ENCODE data around the gene SERPINB5.
A peak's percentile ranks its signal among the peaks of the same experiment; 100 is the strongest.

Gene SERPINB5

DNA sequence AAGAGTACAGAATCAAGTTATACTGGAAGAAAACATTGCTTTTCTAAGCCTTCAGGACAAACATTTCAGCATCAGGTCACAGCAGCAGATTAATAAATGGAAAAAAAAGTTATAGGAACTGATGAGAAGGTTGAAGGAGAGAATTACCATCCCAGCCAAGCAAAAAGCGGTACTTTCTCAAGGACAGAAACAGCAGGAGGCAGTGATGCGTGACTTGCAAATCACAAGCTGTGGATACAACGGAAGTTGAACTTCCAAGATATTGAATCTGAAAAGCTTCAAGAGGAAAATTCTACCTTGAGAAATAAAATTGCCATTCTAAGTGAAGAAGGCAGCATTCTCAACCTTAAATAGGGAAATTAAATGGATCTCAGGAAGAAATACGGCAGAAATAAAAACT, 46.9 kb downstream of the SERPINB5 start:
- H3K36me3 ChIP-seq (ENCODE audit: insufficient read depth, low read length), result no peaks in the 10 kb centered on the region
- no peak overlapping the region for H3K4me3 ChIP-seq
- H3K9ac ChIP-seq (ENCODE audit: insufficient read length), result no peak overlapping the region
- H3K9me3 ChIP-seq (ENCODE audit: low read depth, low read length), result no peaks in the 10 kb centered on the region
- H3K27ac ChIP-seq, result no peak overlapping the region
- DNase-seq (ENCODE audit: low read depth, low spot score), result no peak
- TF ChIP-seq POLR2AphosphoS5 (IDR thresholded peaks at IDR 0.05; ENCODE audit: borderline replicate concordance, low read depth, low read length) (no peak), EZH2 (IDR thresholded peaks at IDR 0.05) (no peak), FOXP2 (optimal IDR thresholded peaks at IDR 0.05; ENCODE audit: control extremely low read depth, extremely low read length, insufficient read depth) (no peak)

DNA sequence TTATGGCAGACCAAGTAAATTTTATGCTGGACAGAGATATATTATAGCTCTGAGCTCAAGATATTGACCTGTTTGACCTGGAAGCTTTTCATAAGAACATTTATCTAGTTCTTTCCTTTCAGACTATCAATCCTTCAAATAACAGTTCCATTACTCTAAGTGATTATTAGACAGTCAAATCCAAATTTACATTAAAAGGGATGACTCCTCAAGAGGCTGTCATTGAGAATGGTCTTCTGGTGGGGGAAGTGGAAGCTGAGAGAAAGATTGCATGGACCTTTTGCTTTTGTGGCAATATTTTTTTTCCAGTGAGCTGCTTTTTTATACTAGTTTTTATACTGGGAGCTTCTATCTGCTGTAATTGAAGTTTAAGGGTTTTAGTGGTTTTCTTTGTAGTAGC, 50.5 kb downstream of the SERPINB5 start:
- no peak overlapping the region for H3K9ac ChIP-seq (ENCODE audit: insufficient read length)
- H3K4me3 ChIP-seq, result no peak overlapping the region
- DNase-seq (ENCODE audit: low read depth, low spot score), result no peak
- H3K27ac ChIP-seq, result no peak overlapping the region
- TF ChIP-seq FOXP2 (optimal IDR thresholded peaks at IDR 0.05; ENCODE audit: control extremely low read depth, extremely low read length, insufficient read depth) (no peak), EZH2 (IDR thresholded peaks at IDR 0.05) (no peak), POLR2AphosphoS5 (IDR thresholded peaks at IDR 0.05; ENCODE audit: borderline replicate concordance, low read depth, low read length) (no peak)
- H3K9me3 ChIP-seq (ENCODE audit: low read depth, low read length), result no peaks in the 10 kb centered on the region
- H3K36me3 ChIP-seq (ENCODE audit: insufficient read depth, low read length), result no peaks in the 10 kb centered on the region

DNA sequence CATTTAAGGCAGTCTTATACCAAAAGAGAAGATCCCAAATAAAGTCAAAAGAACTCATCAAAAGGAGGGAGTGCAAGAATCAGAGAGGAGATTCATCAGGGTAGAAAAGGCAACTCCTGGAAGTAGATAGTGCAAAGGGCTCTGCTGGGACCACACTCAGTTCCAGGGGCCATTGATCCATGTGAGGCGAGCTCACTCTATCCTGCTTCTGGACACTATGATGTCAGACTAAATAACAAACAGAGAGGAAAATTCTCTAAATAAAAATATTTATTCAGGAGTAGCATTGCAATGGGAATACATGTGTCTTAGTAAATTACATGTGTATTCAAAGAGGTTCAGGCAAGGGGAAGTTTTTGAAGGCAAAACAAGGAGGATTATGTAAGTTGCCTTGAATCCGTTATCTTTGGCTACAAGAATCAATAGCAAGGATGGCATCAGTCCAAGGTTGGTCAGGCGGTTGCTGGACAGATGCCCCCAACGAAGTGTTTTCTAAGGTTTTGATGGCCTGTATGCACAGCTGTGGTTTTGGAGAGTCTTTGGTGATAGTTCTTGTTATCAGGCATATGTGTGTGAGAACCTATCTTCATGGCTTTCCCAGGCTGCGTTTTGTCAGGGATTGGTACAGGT, 52.2 kb downstream of the SERPINB5 start:
- no peak for DNase-seq (ENCODE audit: low read depth, low spot score)
- Histone ChIP-seq H3K27ac (no peak overlapping the region), H3K9ac (ENCODE audit: insufficient read length) (no peak overlapping the region), H3K9me3 (ENCODE audit: low read depth, low read length) (no peaks in the 10 kb centered on the region), H3K36me3 (ENCODE audit: insufficient read depth, low read length) (no peaks in the 10 kb centered on the region), H3K4me3 (no peak overlapping the region)
- TF ChIP-seq FOXP2 (optimal IDR thresholded peaks at IDR 0.05; ENCODE audit: control extremely low read depth, extremely low read length, insufficient read depth), result no peak
- no peak for TF ChIP-seq EZH2 (IDR thresholded peaks at IDR 0.05)
- no peak for TF ChIP-seq POLR2AphosphoS5 (IDR thresholded peaks at IDR 0.05; ENCODE audit: borderline replicate concordance, low read depth, low read length)

DNA sequence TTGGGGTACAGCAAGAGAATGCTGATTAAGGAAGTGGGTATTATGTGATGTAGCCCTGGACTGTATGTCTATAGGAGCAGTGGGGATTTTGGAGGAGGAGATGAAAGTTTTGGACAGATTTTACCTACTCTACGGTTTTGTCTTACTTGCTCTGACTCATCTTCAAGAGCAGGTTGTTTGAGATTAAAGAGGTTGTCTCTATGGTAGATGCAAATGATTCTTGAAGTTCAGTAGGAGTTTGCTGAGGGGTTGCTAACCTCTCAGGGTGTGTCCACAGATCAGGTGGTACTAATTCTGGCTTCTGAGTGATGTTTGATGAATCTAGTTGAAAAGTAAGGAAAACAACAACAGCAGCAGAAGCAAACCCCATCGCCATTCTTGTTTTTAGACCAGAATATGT, 55.7 kb downstream of the SERPINB5 start:
- TF ChIP-seq POLR2AphosphoS5 (IDR thresholded peaks at IDR 0.05; ENCODE audit: borderline replicate concordance, low read depth, low read length), result no peak
- no peak for TF ChIP-seq EZH2 (IDR thresholded peaks at IDR 0.05)
- TF ChIP-seq FOXP2 (optimal IDR thresholded peaks at IDR 0.05; ENCODE audit: control extremely low read depth, extremely low read length, insufficient read depth), result no peak
- H3K9me3 ChIP-seq (ENCODE audit: low read depth, low read length), result no peaks in the 10 kb centered on the region
- no peak overlapping the region for H3K4me3 ChIP-seq
- no peak for DNase-seq (ENCODE audit: low read depth, low spot score)
- H3K27ac ChIP-seq, result no peak overlapping the region
- no peak overlapping the region for H3K9ac ChIP-seq (ENCODE audit: insufficient read length)
- no peaks in the 10 kb centered on the region for H3K36me3 ChIP-seq (ENCODE audit: insufficient read depth, low read length)

DNA sequence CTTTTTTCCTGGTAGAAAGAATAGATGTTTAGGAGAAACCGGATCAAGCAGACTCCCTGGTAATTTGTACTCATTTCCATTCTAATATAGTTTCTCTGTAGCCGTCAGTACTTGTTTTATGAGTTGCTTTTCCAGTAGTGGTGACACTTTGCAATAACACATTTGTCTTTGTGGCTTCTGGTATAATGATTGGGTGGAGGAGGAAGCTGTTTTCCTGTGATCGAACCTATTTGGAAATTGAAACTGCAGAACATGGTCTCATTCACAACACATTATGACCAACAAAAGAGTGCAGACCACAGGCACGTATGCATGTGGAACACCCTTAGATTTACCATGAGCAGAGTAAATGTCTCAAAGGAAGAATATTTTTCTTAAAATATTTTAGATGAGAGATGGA, 57.9 kb downstream of the SERPINB5 start:
- Histone ChIP-seq H3K9ac (ENCODE audit: insufficient read length) (no peak overlapping the region), H3K4me3 (no peak overlapping the region), H3K9me3 (ENCODE audit: low read depth, low read length) (no peaks in the 10 kb centered on the region), H3K36me3 (ENCODE audit: insufficient read depth, low read length) (no peaks in the 10 kb centered on the region), H3K27ac (no peak overlapping the region)
- no peak for DNase-seq (ENCODE audit: low read depth, low spot score)
- TF ChIP-seq FOXP2 (optimal IDR thresholded peaks at IDR 0.05; ENCODE audit: control extremely low read depth, extremely low read length, insufficient read depth), result no peak

DNA sequence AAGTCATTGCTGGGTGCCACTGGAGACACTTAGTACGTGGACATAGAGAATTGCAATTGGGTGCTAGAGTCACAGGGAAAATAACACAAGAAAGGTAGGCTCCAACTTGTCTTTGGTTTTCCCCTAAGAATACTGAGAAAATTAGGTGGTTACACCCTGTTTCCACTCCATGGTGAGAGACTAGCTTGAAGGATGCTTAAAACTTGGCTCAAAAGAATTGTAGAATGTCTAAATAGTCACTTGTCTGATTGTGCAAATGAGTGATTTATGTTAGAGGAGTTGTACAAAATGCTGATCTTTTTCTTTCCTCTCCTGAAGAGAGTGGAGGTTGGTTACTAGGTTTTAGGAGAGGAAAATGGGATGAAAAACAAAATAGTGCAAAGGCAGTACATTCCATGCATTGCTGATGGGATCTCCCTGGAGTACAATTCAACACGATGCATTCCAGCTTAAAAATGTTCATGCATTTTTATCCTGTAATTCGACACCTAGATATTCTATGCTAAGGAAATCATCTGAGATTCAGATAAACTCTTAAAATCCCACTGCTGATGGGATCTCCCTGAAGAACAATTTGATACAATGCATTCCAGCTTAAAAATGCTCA, 63.2 kb downstream of the SERPINB5 start:
- TF ChIP-seq POLR2AphosphoS5 (IDR thresholded peaks at IDR 0.05; ENCODE audit: borderline replicate concordance, low read depth, low read length) (no peak), FOXP2 (optimal IDR thresholded peaks at IDR 0.05; ENCODE audit: control extremely low read depth, extremely low read length, insufficient read depth) (no peak), EZH2 (IDR thresholded peaks at IDR 0.05) (no peak)
- no peaks in the 10 kb centered on the region for H3K36me3 ChIP-seq (ENCODE audit: insufficient read depth, low read length)
- H3K9ac ChIP-seq (ENCODE audit: insufficient read length), result no peak overlapping the region
- H3K27ac ChIP-seq, result peak overlapping the region; percentile 95
- peak; percentile 66 for DNase-seq (ENCODE audit: low read depth, low spot score)
- H3K9me3 ChIP-seq (ENCODE audit: low read depth, low read length), result no peaks in the 10 kb centered on the region
- H3K4me3 ChIP-seq, result peak overlapping the region; percentile 49

DNA sequence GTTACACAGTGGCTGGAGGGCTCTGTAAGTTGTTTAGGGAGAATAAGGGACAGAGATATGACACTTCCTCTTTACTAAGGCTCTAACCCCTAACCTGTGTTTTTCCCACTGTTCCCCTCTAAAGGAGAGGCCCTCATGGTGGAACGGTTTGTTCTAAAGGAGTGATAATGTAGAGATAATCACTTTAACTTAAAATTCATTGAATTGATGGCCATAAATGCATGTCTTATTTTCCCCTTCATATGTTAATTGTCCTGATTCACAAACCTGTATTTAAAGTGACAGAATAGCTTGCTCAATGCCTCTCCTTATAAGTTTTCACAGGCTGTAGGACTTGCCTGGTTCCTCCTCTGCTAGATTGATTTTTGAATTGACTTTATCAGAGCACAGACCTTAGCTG, 65.3 kb downstream of the SERPINB5 start, which contains the start of gene SERPINB12:
Gene SERPINB12, plus strand, starts transcription at position 301 of the 400 bp plus-strand sequence. CDS start 13,791 bp downstream, outside the sequence.
- no peak within 1 kb of the TSS for H3K4me3 ChIP-seq
- DNase-seq (ENCODE audit: low read depth, low spot score), result no peak
- TF ChIP-seq POLR2AphosphoS5 (IDR thresholded peaks at IDR 0.05; ENCODE audit: borderline replicate concordance, low read depth, low read length) (no peak), FOXP2 (optimal IDR thresholded peaks at IDR 0.05; ENCODE audit: control extremely low read depth, extremely low read length, insufficient read depth) (no peak), EZH2 (IDR thresholded peaks at IDR 0.05) (no peak)
- no peaks in the 10 kb centered on the region for H3K9me3 ChIP-seq (ENCODE audit: low read depth, low read length)
- H3K36me3 ChIP-seq (ENCODE audit: insufficient read depth, low read length), result no peaks in the 10 kb centered on the region
- peak within 1 kb of the TSS; percentile 36; the same call in 1 of the 2 replicates for H3K27ac ChIP-seq
- no peak within 1 kb of the TSS for H3K9ac ChIP-seq (ENCODE audit: insufficient read length)

DNA sequence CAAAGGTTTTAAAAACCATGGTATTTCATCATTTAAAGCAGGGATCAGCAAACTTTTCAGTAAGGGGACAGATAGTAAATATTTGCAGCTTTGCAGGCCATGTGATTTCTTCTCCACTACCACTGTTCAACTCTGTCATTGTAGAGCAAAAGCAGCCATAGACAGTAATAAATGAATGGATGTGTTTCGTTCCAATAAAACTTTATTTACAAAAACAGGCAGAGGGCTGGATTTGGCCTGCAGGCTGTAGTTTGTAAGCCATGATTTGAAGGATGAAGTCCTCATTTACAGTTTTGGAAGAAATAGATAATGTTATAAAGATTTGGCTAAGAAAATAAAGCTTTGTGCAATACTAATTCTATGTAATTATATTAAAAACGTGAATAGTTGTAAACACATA, 67.3 kb downstream of the SERPINB5 start:
- H3K36me3 ChIP-seq (ENCODE audit: insufficient read depth, low read length), result no peaks in the 10 kb centered on the region
- no peak overlapping the region for H3K4me3 ChIP-seq
- DNase-seq (ENCODE audit: low read depth, low spot score), result no peak
- no peak overlapping the region for H3K9ac ChIP-seq (ENCODE audit: insufficient read length)
- no peaks in the 10 kb centered on the region for H3K9me3 ChIP-seq (ENCODE audit: low read depth, low read length)
- TF ChIP-seq POLR2AphosphoS5 (IDR thresholded peaks at IDR 0.05; ENCODE audit: borderline replicate concordance, low read depth, low read length), result no peak
- no peak for TF ChIP-seq FOXP2 (optimal IDR thresholded peaks at IDR 0.05; ENCODE audit: control extremely low read depth, extremely low read length, insufficient read depth)
- TF ChIP-seq EZH2 (IDR thresholded peaks at IDR 0.05), result no peak
- H3K27ac ChIP-seq, result peak overlapping the region; percentile 58; the same call in 1 of the 2 replicates

Data from SK-N-MC (cell line).